Mammary epithelial cell (primary cell): Measurements from ENCODE around the gene ADAMTS18.

Experiments used
- CTCF ChIP-seq, 2 donors: IDR thresholded peaks in 1 of 2; conservative IDR thresholded peaks in 1 of 2; 2 replicates each; pipeline ENCODE4 v1.5.1; 2011 to 2012; ENCODE audit warnings: inconsistent platforms in 2 of 2, low read length in 2 of 2, mild to moderate bottlenecking in 2 of 2, control low read depth in 1 of 2, low read depth in 1 of 2; ENCODE audit not compliant: insufficient read depth in 1 of 2; ENCODE audit errors: extremely low read depth in 1 of 2
- EZH2 ChIP-seq: IDR thresholded peaks from 2 replicates; pipeline ENCODE4 v1.6.1; 2012; ENCODE audit warnings: low read length, inconsistent platforms, borderline replicate concordance

DNA sequence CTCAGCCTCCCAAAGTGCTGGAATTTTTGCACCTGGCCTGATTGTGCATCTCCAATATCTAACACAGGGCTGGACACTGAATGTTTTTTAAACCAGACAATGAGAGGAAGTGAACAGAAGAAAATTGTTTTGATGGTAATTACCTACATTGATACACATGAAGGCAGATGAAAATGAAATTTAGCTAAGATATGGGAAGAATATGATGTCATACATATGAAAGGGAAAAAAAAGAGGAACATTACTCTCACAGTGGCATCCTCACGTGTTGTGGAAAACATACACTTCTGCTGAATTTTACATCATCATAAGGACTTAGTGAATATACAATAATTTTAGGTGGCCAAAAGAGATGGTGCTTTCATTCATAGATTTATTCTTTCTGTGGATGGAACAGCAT, 124.0 kb downstream of the ADAMTS18 start:
- TF ChIP-seq CTCF (conservative IDR thresholded peaks at IDR 0.05 in 1 of 2, IDR thresholded peaks at IDR 0.05 in 1 of 2; ENCODE audit: extremely low read depth in 1 of 2, insufficient read depth in 1 of 2, low read depth in 1 of 2, low read length in 2 of 2) (no peak), EZH2 (no peak)
